Measurements from ENCODE around the gene SHB. TPM values are rescaled to one million over a fixed set of nuclear protein-coding genes. Genes with fewer than 3 reads are reported as not detected.

Gene SHB
- total RNA-seq, 1 experiment from 2014 or later: 56.4 TPM

GRCh38 chr9:38085308-38085707, 16.3 kb upstream of the SHB start:
- CTCF ChIA-PET: interaction anchor here (0.6 kb wide), 1 partner anchor 54 kb away, joined by 3 read pairs; no protein-coding TSS in a partner anchor
- no TSS peak for BruUV-seq (replicated peaks)

GRCh38 chr9:38084556-38084880, 15.5 kb upstream of the SHB start:
- Histone ChIP-seq H3K4me3 (ENCODE audit: low read length) (no peak overlapping the region), H3K27me3 (ENCODE audit: low read length) (no peaks in the 10 kb centered on the region), H3K27ac (ENCODE audit: low read length) (no peak overlapping the region), H2AFZ (ENCODE audit: low read length) (no peak overlapping the region), H3K36me3 (ENCODE audit: low read depth, low read length) (no peaks in the 10 kb centered on the region), H3K4me1 (ENCODE audit: insufficient read depth, low read length) (peaks cover 5% of the 10 kb centered on the region; the same call in 1 of the 2 replicates), H3K4me2 (ENCODE audit: low read length) (no peak overlapping the region), H3K9me2 (replicated peaks; ENCODE audit: low read length) (no peaks in the 10 kb centered on the region), H3F3A (ENCODE audit: low read length, unreplicated experiment) (no peaks in the 10 kb centered on the region), H3K79me2 (ENCODE audit: low read length) (no peaks in the 10 kb centered on the region), H3K9ac (ENCODE audit: low read length) (no peak overlapping the region), H4K20me1 (ENCODE audit: low read length) (no peaks in the 10 kb centered on the region), H3K9me3 (ENCODE audit: low read length) (no peaks in the 10 kb centered on the region)
- CTCF ChIA-PET: no interaction called here
- POLR2A ChIA-PET (ENCODE audit: unreplicated experiment): no interaction called here
- DNase-seq (no peak), ATAC-seq (no peak)
- no TSS peak for BruUV-seq (replicated peaks)
- intact Hi-C loops (cut with micrococcal nuclease): no loop called here
- no peak for TF ChIP-seq EZH2phosphoT487 (IDR thresholded peaks at IDR 0.05; ENCODE audit: borderline replicate concordance, low read length)
- TF ChIP-seq CTCF (conservative IDR thresholded peaks at IDR 0.05; ENCODE audit: low read depth, low read length): no peak
- TF ChIP-seq EZH2 (IDR thresholded peaks at IDR 0.05; ENCODE audit: low read length, unreplicated experiment): no peak

More at GRCh38 chr9:38085308-38085707, 16.3 kb upstream of the SHB start:
- Histone ChIP-seq H2AFZ (ENCODE audit: low read length) (no peak overlapping the region), H3K4me2 (ENCODE audit: low read length) (no peak overlapping the region), H3K9me2 (replicated peaks; ENCODE audit: low read length) (no peaks in the 10 kb centered on the region), H3K27me3 (ENCODE audit: low read length) (no peaks in the 10 kb centered on the region), H3F3A (ENCODE audit: low read length, unreplicated experiment) (no peaks in the 10 kb centered on the region), H3K36me3 (ENCODE audit: low read depth, low read length) (no peaks in the 10 kb centered on the region), H3K27ac (ENCODE audit: low read length) (no peak overlapping the region), H3K9me3 (ENCODE audit: low read length) (no peaks in the 10 kb centered on the region), H3K4me1 (ENCODE audit: insufficient read depth, low read length) (peaks cover 5% of the 10 kb centered on the region; the same call in 1 of the 2 replicates), H4K20me1 (ENCODE audit: low read length) (no peaks in the 10 kb centered on the region), H3K79me2 (ENCODE audit: low read length) (no peaks in the 10 kb centered on the region), H3K4me3 (ENCODE audit: low read length) (no peak overlapping the region), H3K9ac (ENCODE audit: low read length) (no peak overlapping the region)
- ATAC-seq (no peak), DNase-seq (no peak)
- intact Hi-C loops (cut with micrococcal nuclease): loop anchor here (5.0 kb wide), 2 partner anchors 173 to 177 kb away; no protein-coding TSS in a partner anchor
- POLR2A ChIA-PET (ENCODE audit: unreplicated experiment): no interaction called here
- TF ChIP-seq EZH2 (IDR thresholded peaks at IDR 0.05; ENCODE audit: low read length, unreplicated experiment) (no peak), EZH2phosphoT487 (IDR thresholded peaks at IDR 0.05; ENCODE audit: borderline replicate concordance, low read length) (no peak), CTCF (conservative IDR thresholded peaks at IDR 0.05; ENCODE audit: low read depth, low read length) (no peak)

- Histone ChIP-seq H3K9ac (ENCODE audit: low read length) (no peak overlapping the region), H3K9me3 (ENCODE audit: low read length) (no peaks in the 10 kb centered on the region), H4K20me1 (ENCODE audit: low read length) (no peaks in the 10 kb centered on the region), H3K4me3 (ENCODE audit: low read length) (no peak overlapping the region), H3K27ac (ENCODE audit: low read length) (no peak overlapping the region), H3K79me2 (ENCODE audit: low read length) (no peaks in the 10 kb centered on the region), H3K9me2 (replicated peaks; ENCODE audit: low read length) (no peaks in the 10 kb centered on the region), H3K4me2 (ENCODE audit: low read length) (no peak overlapping the region), H3K27me3 (ENCODE audit: low read length) (no peaks in the 10 kb centered on the region), H3K36me3 (ENCODE audit: low read depth, low read length) (no peaks in the 10 kb centered on the region), H2AFZ (ENCODE audit: low read length) (no peak overlapping the region), H3K4me1 (ENCODE audit: insufficient read depth, low read length) (peaks cover 5% of the 10 kb centered on the region; the same call in 1 of the 2 replicates), H3F3A (ENCODE audit: low read length, unreplicated experiment) (no peaks in the 10 kb centered on the region)
- peak; percentile 57 for DNase-seq
- ATAC-seq: no peak
- TF ChIP-seq EZH2 (IDR thresholded peaks at IDR 0.05; ENCODE audit: low read length, unreplicated experiment) (no peak), CTCF (conservative IDR thresholded peaks at IDR 0.05; ENCODE audit: low read depth, low read length) (no peak)
- ChIA-PET POLR2A (ENCODE audit: unreplicated experiment) (no interaction called here), CTCF (no interaction called here)
- no TSS peak for BruUV-seq (replicated peaks)
- intact Hi-C loops (cut with micrococcal nuclease): no loop called here
Observed at GRCh38 chr9:38083858-38084555, 15.0 kb upstream of the SHB start.
